Measurements from ENCODE around the gene THADA.

Gene THADA

DNA sequence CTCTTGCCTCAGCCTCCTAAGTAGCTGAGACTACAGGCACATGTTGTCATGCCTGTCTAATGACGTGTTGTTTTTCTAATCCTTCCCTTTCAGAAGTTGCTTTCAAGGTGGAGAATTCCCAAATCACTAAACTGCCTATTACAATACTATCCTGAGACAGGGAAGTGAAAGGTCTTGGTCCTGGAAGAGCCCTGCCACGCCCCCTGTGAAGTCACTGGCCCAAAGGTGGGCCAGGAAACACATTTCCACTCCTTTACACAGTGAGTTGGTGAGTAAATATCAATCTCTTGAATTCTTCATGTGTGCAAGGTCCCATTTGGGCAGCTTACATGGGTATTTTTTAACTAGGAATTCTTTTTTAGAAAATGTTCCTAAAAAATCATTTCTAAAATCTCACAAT lies 150.1 kb downstream of the THADA start:
- no peak overlapping the region for H3K4me3 ChIP-seq (ENCODE audit: low read depth, low read length)
- TF ChIP-seq, protein P1, sequence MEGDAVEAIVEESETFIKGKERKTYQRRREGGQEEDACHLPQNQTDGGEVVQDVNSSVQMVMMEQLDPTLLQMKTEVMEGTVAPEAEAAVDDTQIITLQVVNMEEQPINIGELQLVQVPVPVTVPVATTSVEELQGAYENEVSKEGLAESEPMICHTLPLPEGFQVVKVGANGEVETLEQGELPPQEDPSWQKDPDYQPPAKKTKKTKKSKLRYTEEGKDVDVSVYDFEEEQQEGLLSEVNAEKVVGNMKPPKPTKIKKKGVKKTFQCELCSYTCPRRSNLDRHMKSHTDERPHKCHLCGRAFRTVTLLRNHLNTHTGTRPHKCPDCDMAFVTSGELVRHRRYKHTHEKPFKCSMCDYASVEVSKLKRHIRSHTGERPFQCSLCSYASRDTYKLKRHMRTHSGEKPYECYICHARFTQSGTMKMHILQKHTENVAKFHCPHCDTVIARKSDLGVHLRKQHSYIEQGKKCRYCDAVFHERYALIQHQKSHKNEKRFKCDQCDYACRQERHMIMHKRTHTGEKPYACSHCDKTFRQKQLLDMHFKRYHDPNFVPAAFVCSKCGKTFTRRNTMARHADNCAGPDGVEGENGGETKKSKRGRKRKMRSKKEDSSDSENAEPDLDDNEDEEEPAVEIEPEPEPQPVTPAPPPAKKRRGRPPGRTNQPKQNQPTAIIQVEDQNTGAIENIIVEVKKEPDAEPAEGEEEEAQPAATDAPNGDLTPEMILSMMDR (conservative IDR thresholded peaks at IDR 0.05; ENCODE audit: low read depth, low read length), result no peak
- no peak for DNase-seq (ENCODE audit: low read depth)

DNA sequence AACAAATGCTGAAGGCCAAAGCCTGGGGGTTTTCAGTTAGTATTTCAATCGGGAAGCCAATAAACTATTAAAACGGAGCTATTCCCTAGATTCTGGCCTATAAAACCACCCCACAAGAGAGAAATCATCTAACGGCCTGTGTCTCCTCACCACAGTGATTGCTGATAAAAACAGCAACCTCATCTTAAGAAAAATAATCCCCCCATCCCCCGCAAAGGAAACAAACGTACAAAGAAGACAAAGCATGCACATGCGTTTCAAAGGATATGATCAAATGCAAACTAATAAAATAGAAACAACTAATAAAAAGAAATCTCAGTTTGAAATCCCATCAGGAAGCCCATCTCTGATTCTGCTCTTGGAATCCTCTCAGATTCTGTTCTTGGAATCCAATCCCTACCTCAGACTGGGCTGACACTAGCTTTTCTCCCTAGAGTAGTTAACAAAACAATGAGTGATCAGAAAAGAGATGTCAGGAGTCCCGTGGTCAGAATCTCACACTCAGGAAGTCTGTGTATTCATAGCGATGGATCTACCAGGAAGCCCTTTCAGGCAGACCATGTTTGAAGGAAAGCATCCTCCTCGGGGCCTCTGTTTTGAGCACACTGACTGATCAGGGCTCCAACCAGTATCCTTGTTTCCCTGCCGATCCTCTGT lies 150.7 kb downstream of the THADA start:
- TF ChIP-seq, protein P1 (conservative IDR thresholded peaks at IDR 0.05; ENCODE audit: low read depth, low read length), result no peak
- H3K4me3 ChIP-seq (ENCODE audit: low read depth, low read length), result no peak overlapping the region
- peak; percentile 83 for DNase-seq (ENCODE audit: low read depth)

DNA sequence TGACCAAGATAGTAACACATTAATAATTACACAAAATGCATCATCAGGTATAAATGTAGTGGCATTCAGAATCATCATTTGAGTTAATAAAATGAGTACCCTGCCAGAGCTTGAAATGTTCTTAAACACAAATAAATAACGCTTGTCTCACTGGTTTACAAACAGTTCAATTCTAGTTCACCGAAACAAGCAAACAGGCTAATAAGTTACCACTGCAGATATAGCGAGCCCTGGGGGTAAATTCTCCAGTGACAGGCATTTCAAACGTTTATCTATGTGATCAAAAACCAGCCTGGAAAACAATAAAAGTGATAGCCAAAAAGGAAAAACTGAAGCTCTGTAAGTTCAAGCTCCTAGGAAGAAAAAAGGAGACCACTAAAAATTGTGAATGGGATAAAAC lies 152.6 kb downstream of the THADA start:
- TF ChIP-seq, protein P1 (conservative IDR thresholded peaks at IDR 0.05; ENCODE audit: low read depth, low read length), result no peak
- H3K4me3 ChIP-seq (ENCODE audit: low read depth, low read length), result no peak overlapping the region
- DNase-seq (ENCODE audit: low read depth), result no peak

DNA sequence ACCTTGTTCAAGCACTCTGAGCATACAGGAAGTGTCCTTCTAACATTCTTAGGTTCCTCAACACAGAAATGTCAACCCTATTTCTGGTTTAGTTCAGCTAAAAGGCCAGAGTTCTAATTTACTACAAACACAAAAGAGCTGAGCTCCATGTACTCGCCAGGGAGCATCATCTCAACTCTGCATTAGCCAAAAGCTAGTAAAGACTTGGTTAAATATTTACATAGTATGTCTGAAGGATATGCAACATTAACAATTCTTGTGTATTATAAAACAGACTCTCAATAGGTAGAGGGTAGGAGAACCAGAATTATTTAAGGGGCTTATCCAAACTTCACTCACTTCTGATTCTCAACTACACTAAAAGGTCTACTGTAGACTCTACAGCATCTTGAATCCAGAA lies 154.6 kb downstream of the THADA start:
- TF ChIP-seq, protein P1 (conservative IDR thresholded peaks at IDR 0.05; ENCODE audit: low read depth, low read length), result no peak
- no peak overlapping the region for H3K4me3 ChIP-seq (ENCODE audit: low read depth, low read length)
- no peak for DNase-seq (ENCODE audit: low read depth)

DNA sequence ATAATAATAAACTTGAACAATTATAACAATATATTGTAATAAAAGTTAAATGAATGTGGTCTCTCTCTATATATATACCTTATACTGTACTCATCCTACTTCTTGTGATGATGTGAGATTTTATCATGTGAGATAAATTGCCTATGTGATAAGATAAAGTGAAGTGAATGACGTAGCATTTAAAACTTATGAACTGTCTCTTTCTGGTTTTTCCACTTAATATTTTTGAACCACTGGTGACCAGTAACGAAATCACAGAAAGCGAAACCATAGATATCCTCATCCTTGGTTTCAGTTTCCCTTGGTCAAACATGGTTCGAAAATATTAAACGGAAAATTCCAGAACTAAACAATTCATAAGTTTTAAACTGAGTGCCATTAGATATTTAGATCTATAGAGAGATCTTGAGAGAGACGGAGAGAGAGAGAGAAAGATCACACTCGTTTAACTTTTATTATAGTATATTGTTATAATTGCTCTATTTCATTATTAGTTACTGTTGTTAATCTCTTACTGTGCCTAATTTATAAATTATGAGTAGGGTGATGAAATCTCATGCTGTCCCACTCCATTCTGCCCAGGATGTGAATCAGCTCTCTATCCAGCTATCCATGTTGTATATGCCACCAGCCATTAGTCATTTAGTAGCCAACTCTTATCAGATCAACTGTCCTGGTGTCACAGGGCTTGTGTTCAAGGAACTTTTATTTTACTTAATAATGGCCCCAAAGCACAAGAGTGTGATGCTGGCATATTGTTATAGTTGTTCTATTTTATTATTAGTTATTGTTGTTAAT lies 156.8 kb downstream of the THADA start:
- DNase-seq (ENCODE audit: low read depth), result no peak
- no peak overlapping the region for H3K4me3 ChIP-seq (ENCODE audit: low read depth, low read length)
- TF ChIP-seq, protein P1 (conservative IDR thresholded peaks at IDR 0.05; ENCODE audit: low read depth, low read length), result no peak

DNA sequence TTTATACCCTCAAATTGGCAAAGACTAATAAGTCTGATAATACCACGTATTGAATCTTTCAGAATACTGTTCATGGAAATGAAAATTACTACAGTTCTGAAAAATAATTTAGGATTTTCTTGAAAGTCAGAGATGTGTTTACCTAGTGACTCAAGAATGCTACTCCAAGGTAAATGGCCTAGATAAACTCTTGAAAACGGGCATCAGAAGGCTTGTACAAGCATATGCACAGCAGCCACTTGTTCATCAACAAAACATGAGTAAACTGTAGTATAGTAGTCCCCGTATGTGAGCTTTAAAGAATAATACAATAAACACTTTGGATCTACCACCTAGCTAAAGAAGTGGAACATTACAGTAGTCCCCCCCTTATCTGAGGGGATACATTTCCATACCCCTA lies 157.5 kb downstream of the THADA start:
- DNase-seq (ENCODE audit: low read depth), result no peak
- H3K4me3 ChIP-seq (ENCODE audit: low read depth, low read length), result no peak overlapping the region
- TF ChIP-seq, protein P1 (conservative IDR thresholded peaks at IDR 0.05; ENCODE audit: low read depth, low read length), result no peak
